ENCODE measurements around the gene CLDN12. TPM values are rescaled to one million over a fixed set of nuclear protein-coding genes. Genes with fewer than 3 reads are reported as not detected.
A peak's percentile ranks its signal among the peaks of the same experiment; 100 is the strongest.

The CLDN12 gene
- total RNA-seq, 2 donors from 2014 or later = 33.1 to 43.9 TPM

- H3K27me3 ChIP-seq (replicated peaks; ENCODE audit: insufficient read depth) = no peaks in the 10 kb centered on the region
- H3K36me3 ChIP-seq = no peaks in the 10 kb centered on the region
- TF ChIP-seq CTCF (IDR thresholded peaks at IDR 0.05) = no peak
- TF ChIP-seq POLR2A (IDR thresholded peaks at IDR 0.05) = no peak
- TF ChIP-seq POLR2AphosphoS5 (IDR thresholded peaks at IDR 0.05) = peak; percentile 78
- H3K9me3 ChIP-seq = no peaks in the 10 kb centered on the region
- peak overlapping the region in 1 of 2 donors; percentile 96 for H3K27ac ChIP-seq
- H3K4me1 ChIP-seq (replicated peaks) = peaks cover 3% of the 10 kb centered on the region
- WGBS = 53% methylated on average over 2 of the region's 2 CpGs
- intact Hi-C loops (cut with DNase I) = no loop called here
- no peak overlapping the region for H3K4me3 ChIP-seq
- DNase-seq (ENCODE audit: low spot score) = no peak
These were observed 8.2 kb downstream of the CLDN12 start for GRCh38 chr7:90411510-90411909.

GRCh38 chr7:90412458-90413184 lies 9.4 kb downstream of the CLDN12 start:
- 83% methylated on average over 11 of the region's 11 CpGs for WGBS
- peaks cover 3% of the 10 kb centered on the region for H3K4me1 ChIP-seq (replicated peaks)
- no peaks in the 10 kb centered on the region for H3K9me3 ChIP-seq
- DNase-seq (ENCODE audit: low spot score) = no peak
- TF ChIP-seq POLR2AphosphoS5 (IDR thresholded peaks at IDR 0.05) (no peak), POLR2A (IDR thresholded peaks at IDR 0.05) (no peak), CTCF (IDR thresholded peaks at IDR 0.05) (peak in 3 of 4 experiments; percentile 14 to 29 (median 23))
- H3K36me3 ChIP-seq = no peaks in the 10 kb centered on the region
- peak overlapping the region in 1 of 2 donors; percentile 96 for H3K27ac ChIP-seq
- no peak overlapping the region for H3K4me3 ChIP-seq
- no peaks in the 10 kb centered on the region for H3K27me3 ChIP-seq (replicated peaks; ENCODE audit: insufficient read depth)
- intact Hi-C loops (cut with DNase I) = no loop called here

- peak overlapping the region in 1 of 2 donors; percentile 96 for H3K27ac ChIP-seq
These were observed 9.9 kb downstream of the CLDN12 start for GRCh38 chr7:90413185-90413528.

GRCh38 chr7:90421651-90422050 lies 18.4 kb downstream of the CLDN12 start:
- H3K27ac ChIP-seq = no peak overlapping the region
- H3K9me3 ChIP-seq = no peaks in the 10 kb centered on the region
- TF ChIP-seq POLR2A (IDR thresholded peaks at IDR 0.05) = no peak
- no peak for TF ChIP-seq CTCF (IDR thresholded peaks at IDR 0.05)
- TF ChIP-seq POLR2AphosphoS5 (IDR thresholded peaks at IDR 0.05) = no peak
- H3K4me1 ChIP-seq (replicated peaks) = no peaks in the 10 kb centered on the region
- DNase-seq (ENCODE audit: low spot score) = no peak
- no peaks in the 10 kb centered on the region for H3K36me3 ChIP-seq
- H3K27me3 ChIP-seq (replicated peaks; ENCODE audit: insufficient read depth) = no peaks in the 10 kb centered on the region
- WGBS = 77% methylated on average over 6 of the region's 6 CpGs
- H3K4me3 ChIP-seq = no peak overlapping the region
- intact Hi-C loops (cut with DNase I) = no loop called here

More at GRCh38 chr7:90413185-90413528, 9.9 kb downstream of the CLDN12 start:
- TF ChIP-seq POLR2A (IDR thresholded peaks at IDR 0.05) = no peak
- TF ChIP-seq CTCF (IDR thresholded peaks at IDR 0.05) = no peak
- TF ChIP-seq POLR2AphosphoS5 (IDR thresholded peaks at IDR 0.05) = no peak
- WGBS = 96% methylated on average over 2 of the region's 2 CpGs
- H3K9me3 ChIP-seq = no peaks in the 10 kb centered on the region
- no peaks in the 10 kb centered on the region for H3K27me3 ChIP-seq (replicated peaks; ENCODE audit: insufficient read depth)
- H3K4me3 ChIP-seq = no peak overlapping the region
- DNase-seq (ENCODE audit: low spot score) = no peak
- intact Hi-C loops (cut with DNase I) = no loop called here
- H3K4me1 ChIP-seq (replicated peaks) = peaks cover 3% of the 10 kb centered on the region
- no peaks in the 10 kb centered on the region for H3K36me3 ChIP-seq

- Histone ChIP-seq H3K4me3 (no peak overlapping the region), H3K27me3 (replicated peaks; ENCODE audit: insufficient read depth) (no peaks in the 10 kb centered on the region), H3K4me1 (replicated peaks) (no peaks in the 10 kb centered on the region), H3K27ac (no peak overlapping the region), H3K36me3 (no peaks in the 10 kb centered on the region), H3K9me3 (no peaks in the 10 kb centered on the region)
- no peak for DNase-seq (ENCODE audit: low spot score)
- TF ChIP-seq POLR2AphosphoS5 (IDR thresholded peaks at IDR 0.05) = no peak
- WGBS = 92% methylated on average over 3 of the region's 3 CpGs
- intact Hi-C loops (cut with DNase I) = no loop called here
These were observed 21.5 kb downstream of the CLDN12 start for GRCh38 chr7:90424720-90425119.
